GM18870 (cell line): ENCODE results near the gene TRIM25.

Source experiments
- ATAC-seq: cut with Tn5 transposase; IDR thresholded peaks from one replicate; pipeline ENCODE4 v1.9.1; 2021; ENCODE audit warnings: moderate library complexity; ENCODE audit not compliant: unreplicated experiment

Gene TRIM25

GRCh38 chr17:56926704-56927103 is 12.9 kb upstream of the TRIM25 start:
- no peak for ATAC-seq

GRCh38 chr17:56926270-56926669 is 12.4 kb upstream of the TRIM25 start:
- no peak for ATAC-seq

GRCh38 chr17:56925088-56925487 is 11.2 kb upstream of the TRIM25 start:
- ATAC-seq, result no peak

- no peak for ATAC-seq
Measured at GRCh38 chr17:56919717-56920116, 5.9 kb upstream of the TRIM25 start.

- no peak for ATAC-seq
Measured at GRCh38 chr17:56918916-56919315, 5.1 kb upstream of the TRIM25 start.

GRCh38 chr17:56917559-56918296 is 3.9 kb upstream of the TRIM25 start:
- ATAC-seq, result no peak

GRCh38 chr17:56914581-56915273 is 878 bp upstream of the TRIM25 start:
- ATAC-seq, result no peak

GRCh38 chr17:56913353-56913866 is 439 bp downstream of the TRIM25 start:
- peak; percentile 23 for ATAC-seq

- no peak for ATAC-seq
Measured at GRCh38 chr17:56913000-56913311, 893 bp downstream of the TRIM25 start.

GRCh38 chr17:56912105-56912999 is 1.5 kb downstream of the TRIM25 start:
- no peak for ATAC-seq

GRCh38 chr17:56910509-56911235 is 3.2 kb downstream of the TRIM25 start:
- ATAC-seq, result no peak

GRCh38 chr17:56909742-56910508 is 3.9 kb downstream of the TRIM25 start:
- no peak for ATAC-seq

- ATAC-seq, result peak; percentile 84
Measured at GRCh38 chr17:56908001-56908542, 5.8 kb downstream of the TRIM25 start.

- ATAC-seq, result no peak
Measured at GRCh38 chr17:56903560-56903959, 10.3 kb downstream of the TRIM25 start.

GRCh38 chr17:56902348-56902747 is 11.5 kb downstream of the TRIM25 start:
- no peak for ATAC-seq

GRCh38 chr17:56899403-56899802 is 14.4 kb downstream of the TRIM25 start:
- ATAC-seq, result no peak

- ATAC-seq, result no peak
Measured at GRCh38 chr17:56898874-56899273, 15.0 kb downstream of the TRIM25 start.

GRCh38 chr17:56897646-56898424 is 16.0 kb downstream of the TRIM25 start:
- ATAC-seq, result no peak

GRCh38 chr17:56896968-56897359 is 16.9 kb downstream of the TRIM25 start:
- no peak for ATAC-seq
